GM12864 (cell line): ENCODE data around the gene HS6ST3.

ENCODE experiments used
- DNase-seq: peaks from one replicate; pipeline ENCODE4 v3.0.0-alpha.2; 2011; ENCODE audit warnings: low read depth
- H3K4me3 ChIP-seq: 2 replicates; pipeline ENCODE4 v1.5.1; 2011; ENCODE audit warnings: mild to moderate bottlenecking, low read depth, low read length, control low read depth
- CTCF ChIP-seq: IDR thresholded peaks from 2 replicates; pipeline ENCODE4 v1.5.1; 2011; ENCODE audit warnings: low read depth, mild to moderate bottlenecking, moderate library complexity, low read length, control low read depth, inconsistent platforms; ENCODE audit errors: missing control alignments

Gene HS6ST3

GRCh38 chr13:96221471-96221870 is 131.6 kb downstream of the HS6ST3 start:
- no peak for DNase-seq

GRCh38 chr13:96223231-96223630 is 133.3 kb downstream of the HS6ST3 start:
- H3K4me3 ChIP-seq = no peak overlapping the region
- DNase-seq = no peak
- no peak for TF ChIP-seq CTCF

More at GRCh38 chr13:96221471-96221870, 131.6 kb downstream of the HS6ST3 start:
- H3K4me3 ChIP-seq = no peak overlapping the region
- no peak for TF ChIP-seq CTCF

- H3K4me3 ChIP-seq = no peak overlapping the region
- TF ChIP-seq CTCF = peak; percentile 76
- peak; percentile 19 for DNase-seq
Measured at GRCh38 chr13:96229356-96229755, 139.4 kb downstream of the HS6ST3 start.

GRCh38 chr13:96238241-96238640 is 148.3 kb downstream of the HS6ST3 start:
- DNase-seq = no peak
- no peak overlapping the region for H3K4me3 ChIP-seq
- no peak for TF ChIP-seq CTCF

GRCh38 chr13:96238861-96239260 is 149.0 kb downstream of the HS6ST3 start:
- TF ChIP-seq CTCF = no peak
- no peak overlapping the region for H3K4me3 ChIP-seq
- DNase-seq = no peak

- DNase-seq = no peak
- no peak overlapping the region for H3K4me3 ChIP-seq
- no peak for TF ChIP-seq CTCF
Measured at GRCh38 chr13:96243376-96243775, 153.5 kb downstream of the HS6ST3 start.

GRCh38 chr13:96248103-96248502 is 158.2 kb downstream of the HS6ST3 start:
- TF ChIP-seq CTCF = no peak
- DNase-seq = no peak
- H3K4me3 ChIP-seq = no peak overlapping the region
